GM12801 (cell line): Measurements from ENCODE around the gene UBE3C.

Experiments used
- TF ChIP-seq, protein P1 (sequence below): IDR thresholded peaks from one replicate; pipeline ENCODE4 v1.5.1; 2011; ENCODE audit warnings: control low read depth; ENCODE audit not compliant: insufficient read length; ENCODE audit errors: extremely low read depth

The UBE3C gene

DNA sequence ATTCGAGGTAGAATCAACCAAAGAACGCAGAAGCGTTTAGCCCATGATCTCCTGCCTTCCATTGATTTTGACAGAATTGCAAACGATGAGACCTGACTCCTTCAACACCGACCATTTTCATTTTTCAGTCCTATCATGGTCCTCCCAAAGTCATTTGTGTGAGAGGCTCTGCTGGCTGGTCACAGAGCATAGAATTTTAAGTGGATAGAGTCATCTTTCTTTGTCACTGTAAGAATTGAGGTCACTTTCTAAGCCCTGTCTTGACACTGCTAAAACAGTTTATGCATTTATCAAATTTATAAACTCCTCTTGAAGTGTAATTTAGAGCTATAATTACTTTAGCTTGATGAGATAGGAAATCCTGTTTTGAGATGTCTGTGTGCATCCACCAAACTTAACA, 72.0 kb downstream of the UBE3C start:
- TF ChIP-seq, protein P1, sequence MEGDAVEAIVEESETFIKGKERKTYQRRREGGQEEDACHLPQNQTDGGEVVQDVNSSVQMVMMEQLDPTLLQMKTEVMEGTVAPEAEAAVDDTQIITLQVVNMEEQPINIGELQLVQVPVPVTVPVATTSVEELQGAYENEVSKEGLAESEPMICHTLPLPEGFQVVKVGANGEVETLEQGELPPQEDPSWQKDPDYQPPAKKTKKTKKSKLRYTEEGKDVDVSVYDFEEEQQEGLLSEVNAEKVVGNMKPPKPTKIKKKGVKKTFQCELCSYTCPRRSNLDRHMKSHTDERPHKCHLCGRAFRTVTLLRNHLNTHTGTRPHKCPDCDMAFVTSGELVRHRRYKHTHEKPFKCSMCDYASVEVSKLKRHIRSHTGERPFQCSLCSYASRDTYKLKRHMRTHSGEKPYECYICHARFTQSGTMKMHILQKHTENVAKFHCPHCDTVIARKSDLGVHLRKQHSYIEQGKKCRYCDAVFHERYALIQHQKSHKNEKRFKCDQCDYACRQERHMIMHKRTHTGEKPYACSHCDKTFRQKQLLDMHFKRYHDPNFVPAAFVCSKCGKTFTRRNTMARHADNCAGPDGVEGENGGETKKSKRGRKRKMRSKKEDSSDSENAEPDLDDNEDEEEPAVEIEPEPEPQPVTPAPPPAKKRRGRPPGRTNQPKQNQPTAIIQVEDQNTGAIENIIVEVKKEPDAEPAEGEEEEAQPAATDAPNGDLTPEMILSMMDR: no peak

- TF ChIP-seq, protein P1: no peak
Observed at GRCh38 chr7:157211690-157212089, 73.0 kb downstream of the UBE3C start.

- TF ChIP-seq, protein P1: no peak
Observed at GRCh38 chr7:157219154-157219553, 80.4 kb downstream of the UBE3C start.

GRCh38 chr7:157220916-157221569, 82.3 kb downstream of the UBE3C start:
- TF ChIP-seq, protein P1: no peak

- TF ChIP-seq, protein P1: no peak
Observed at GRCh38 chr7:157222687-157223086, 84.0 kb downstream of the UBE3C start.

GRCh38 chr7:157224627-157225026, 85.9 kb downstream of the UBE3C start:
- TF ChIP-seq, protein P1: no peak

- TF ChIP-seq, protein P1: no peak
Observed at GRCh38 chr7:157228864-157229422, 90.2 kb downstream of the UBE3C start.
